ENCODE measurements around the gene CHID1. TPM values are rescaled to one million over a fixed set of nuclear protein-coding genes. Genes with fewer than 3 reads are reported as not detected.

Gene CHID1
- total and polyA plus RNA-seq, 9 of the 15 experiments (the other 6 are each of a cell fraction or from before 2014, with no cell fraction given), result 15.1 to 108 (median 39.8) TPM

DNA sequence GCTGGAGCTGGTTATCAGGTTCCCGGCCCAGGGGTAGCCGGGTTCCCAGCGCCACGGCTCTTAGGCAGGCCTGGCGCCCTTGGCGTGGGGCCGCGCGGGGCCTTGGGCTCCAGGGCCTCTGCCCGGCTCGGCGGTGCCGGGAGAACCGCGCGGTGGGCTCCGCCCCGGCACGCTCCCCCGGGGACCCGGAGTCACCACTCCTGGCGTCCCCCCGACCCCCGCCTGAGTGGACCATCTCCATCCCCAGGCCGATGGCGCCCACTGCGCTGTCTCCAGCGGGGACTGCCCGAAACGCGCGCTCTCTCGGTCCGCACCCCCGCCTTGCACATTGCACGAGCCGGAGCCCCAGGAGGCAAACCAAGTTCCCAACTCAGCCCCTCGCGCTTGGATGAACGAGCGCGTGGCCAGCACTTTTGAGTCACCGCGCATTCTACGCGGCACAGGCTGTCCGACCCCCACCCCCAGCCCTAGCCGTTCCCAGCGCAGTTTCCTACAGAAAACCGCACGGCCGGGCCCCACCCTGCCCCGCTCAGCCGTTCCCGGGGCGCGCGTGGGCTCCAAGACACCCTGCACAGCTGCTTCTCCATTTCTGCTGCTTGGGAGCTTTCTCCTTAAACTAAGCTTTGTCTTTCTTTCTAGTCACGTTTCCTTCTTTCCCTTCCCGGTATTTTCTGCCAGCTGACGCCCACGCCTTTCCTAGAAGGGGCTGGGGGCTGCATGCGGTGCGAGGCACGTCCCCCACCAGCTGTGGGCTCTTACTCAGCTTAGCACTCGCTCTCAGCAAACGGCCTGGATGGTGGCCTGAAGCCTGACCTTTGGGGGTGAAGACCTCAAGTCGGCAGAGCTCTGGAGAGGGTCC is 650 bp upstream of the CHID1 start (continued):
- TF ChIP-seq CCNT2 (IDR thresholded peaks at IDR 0.05; ENCODE audit: borderline replicate concordance, extremely low read depth, insufficient read length, low read depth, low read length), result no peak
- TF ChIP-seq, protein P1, sequence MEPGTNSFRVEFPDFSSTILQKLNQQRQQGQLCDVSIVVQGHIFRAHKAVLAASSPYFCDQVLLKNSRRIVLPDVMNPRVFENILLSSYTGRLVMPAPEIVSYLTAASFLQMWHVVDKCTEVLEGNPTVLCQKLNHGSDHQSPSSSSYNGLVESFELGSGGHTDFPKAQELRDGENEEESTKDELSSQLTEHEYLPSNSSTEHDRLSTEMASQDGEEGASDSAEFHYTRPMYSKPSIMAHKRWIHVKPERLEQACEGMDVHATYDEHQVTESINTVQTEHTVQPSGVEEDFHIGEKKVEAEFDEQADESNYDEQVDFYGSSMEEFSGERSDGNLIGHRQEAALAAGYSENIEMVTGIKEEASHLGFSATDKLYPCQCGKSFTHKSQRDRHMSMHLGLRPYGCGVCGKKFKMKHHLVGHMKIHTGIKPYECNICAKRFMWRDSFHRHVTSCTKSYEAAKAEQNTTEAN (CRISPR knock-in tag; IDR thresholded peaks at IDR 0.05), result no peak
- 0 out of 2 replicates have a peak, but pooled peaks have one; percentile 23 for TF ChIP-seq ZNF644 (tag; IDR thresholded peaks at IDR 0.05; ENCODE audit: low read depth)
- peak; percentile 53; the same call in 1 of the 2 replicates for TF ChIP-seq CBFB (CRISPR knock-in tag; IDR thresholded peaks at IDR 0.05)
- no peak for TF ChIP-seq DACH1 (IDR thresholded peaks at IDR 0.05; ENCODE audit: partially characterized antibody)
- no peak for TF ChIP-seq ETV5 (CRISPR knock-in tag; IDR thresholded peaks at IDR 0.05; ENCODE audit: low read depth)
- no peak for TF ChIP-seq CLOCK (CRISPR knock-in tag; IDR thresholded peaks at IDR 0.05; ENCODE audit: borderline replicate concordance)
- no peak for TF ChIP-seq POLR2B (IDR thresholded peaks at IDR 0.05; ENCODE audit: low read depth, partially characterized antibody)
- TF ChIP-seq BDP1 (IDR thresholded peaks at IDR 0.05; ENCODE audit: insufficient read depth, insufficient read length), result no peak
- TF ChIP-seq, protein P2, sequence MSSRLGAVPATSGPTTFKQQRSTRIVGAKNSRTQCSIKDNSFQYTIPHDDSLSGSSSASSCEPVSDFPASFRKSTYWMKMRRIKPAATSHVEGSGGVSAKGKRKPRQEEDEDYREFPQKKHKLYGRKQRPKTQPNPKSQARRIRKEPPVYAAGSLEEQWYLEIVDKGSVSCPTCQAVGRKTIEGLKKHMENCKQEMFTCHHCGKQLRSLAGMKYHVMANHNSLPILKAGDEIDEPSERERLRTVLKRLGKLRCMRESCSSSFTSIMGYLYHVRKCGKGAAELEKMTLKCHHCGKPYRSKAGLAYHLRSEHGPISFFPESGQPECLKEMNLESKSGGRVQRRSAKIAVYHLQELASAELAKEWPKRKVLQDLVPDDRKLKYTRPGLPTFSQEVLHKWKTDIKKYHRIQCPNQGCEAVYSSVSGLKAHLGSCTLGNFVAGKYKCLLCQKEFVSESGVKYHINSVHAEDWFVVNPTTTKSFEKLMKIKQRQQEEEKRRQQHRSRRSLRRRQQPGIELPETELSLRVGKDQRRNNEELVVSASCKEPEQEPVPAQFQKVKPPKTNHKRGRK (tag; IDR thresholded peaks at IDR 0.05), result no peak
- TF ChIP-seq, protein P3, sequence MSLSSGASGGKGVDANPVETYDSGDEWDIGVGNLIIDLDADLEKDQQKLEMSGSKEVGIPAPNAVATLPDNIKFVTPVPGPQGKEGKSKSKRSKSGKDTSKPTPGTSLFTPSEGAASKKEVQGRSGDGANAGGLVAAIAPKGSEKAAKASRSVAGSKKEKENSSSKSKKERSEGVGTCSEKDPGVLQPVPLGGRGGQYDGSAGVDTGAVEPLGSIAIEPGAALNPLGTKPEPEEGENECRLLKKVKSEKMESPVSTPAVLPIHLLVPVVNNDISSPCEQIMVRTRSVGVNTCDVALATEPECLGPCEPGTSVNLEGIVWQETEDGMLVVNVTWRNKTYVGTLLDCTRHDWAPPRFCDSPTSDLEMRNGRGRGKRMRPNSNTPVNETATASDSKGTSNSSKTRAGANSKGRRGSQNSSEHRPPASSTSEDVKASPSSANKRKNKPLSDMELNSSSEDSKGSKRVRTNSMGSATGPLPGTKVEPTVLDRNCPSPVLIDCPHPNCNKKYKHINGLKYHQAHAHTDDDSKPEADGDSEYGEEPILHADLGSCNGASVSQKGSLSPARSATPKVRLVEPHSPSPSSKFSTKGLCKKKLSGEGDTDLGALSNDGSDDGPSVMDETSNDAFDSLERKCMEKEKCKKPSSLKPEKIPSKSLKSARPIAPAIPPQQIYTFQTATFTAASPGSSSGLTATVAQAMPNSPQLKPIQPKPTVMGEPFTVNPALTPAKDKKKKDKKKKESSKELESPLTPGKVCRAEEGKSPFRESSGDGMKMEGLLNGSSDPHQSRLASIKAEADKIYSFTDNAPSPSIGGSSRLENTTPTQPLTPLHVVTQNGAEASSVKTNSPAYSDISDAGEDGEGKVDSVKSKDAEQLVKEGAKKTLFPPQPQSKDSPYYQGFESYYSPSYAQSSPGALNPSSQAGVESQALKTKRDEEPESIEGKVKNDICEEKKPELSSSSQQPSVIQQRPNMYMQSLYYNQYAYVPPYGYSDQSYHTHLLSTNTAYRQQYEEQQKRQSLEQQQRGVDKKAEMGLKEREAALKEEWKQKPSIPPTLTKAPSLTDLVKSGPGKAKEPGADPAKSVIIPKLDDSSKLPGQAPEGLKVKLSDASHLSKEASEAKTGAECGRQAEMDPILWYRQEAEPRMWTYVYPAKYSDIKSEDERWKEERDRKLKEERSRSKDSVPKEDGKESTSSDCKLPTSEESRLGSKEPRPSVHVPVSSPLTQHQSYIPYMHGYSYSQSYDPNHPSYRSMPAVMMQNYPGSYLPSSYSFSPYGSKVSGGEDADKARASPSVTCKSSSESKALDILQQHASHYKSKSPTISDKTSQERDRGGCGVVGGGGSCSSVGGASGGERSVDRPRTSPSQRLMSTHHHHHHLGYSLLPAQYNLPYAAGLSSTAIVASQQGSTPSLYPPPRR (CRISPR knock-in tag; IDR thresholded peaks at IDR 0.05; ENCODE audit: borderline replicate concordance), result no peak
- peak in 1 of 2 experiments; percentile 20; a peak in 2 of 4 replicates for TF ChIP-seq MNT (conservative IDR thresholded peaks at IDR 0.05)
- no peak for TF ChIP-seq HNRNPH1 (optimal IDR thresholded peaks at IDR 0.05; ENCODE audit: low read depth, low read length)
